HG03565 (cell line): ENCODE results near the gene METTL4.
A peak's percentile ranks its signal among the peaks of the same experiment; 100 is the strongest.

Source experiments
- ATAC-seq: cut with Tn5 transposase; IDR thresholded peaks from one replicate; pipeline ENCODE4 v1.9.1; 2021; ENCODE audit warnings: mild to moderate bottlenecking, moderate library complexity; ENCODE audit not compliant: unreplicated experiment

Gene METTL4, protein sequence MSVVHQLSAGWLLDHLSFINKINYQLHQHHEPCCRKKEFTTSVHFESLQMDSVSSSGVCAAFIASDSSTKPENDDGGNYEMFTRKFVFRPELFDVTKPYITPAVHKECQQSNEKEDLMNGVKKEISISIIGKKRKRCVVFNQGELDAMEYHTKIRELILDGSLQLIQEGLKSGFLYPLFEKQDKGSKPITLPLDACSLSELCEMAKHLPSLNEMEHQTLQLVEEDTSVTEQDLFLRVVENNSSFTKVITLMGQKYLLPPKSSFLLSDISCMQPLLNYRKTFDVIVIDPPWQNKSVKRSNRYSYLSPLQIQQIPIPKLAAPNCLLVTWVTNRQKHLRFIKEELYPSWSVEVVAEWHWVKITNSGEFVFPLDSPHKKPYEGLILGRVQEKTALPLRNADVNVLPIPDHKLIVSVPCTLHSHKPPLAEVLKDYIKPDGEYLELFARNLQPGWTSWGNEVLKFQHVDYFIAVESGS

GRCh38 chr18:2571200-2572170 is at the start of gene METTL4, which contains the start of gene NDC80:
Gene METTL4, minus strand, starts transcription at chr18:2571505. Its CDS starts 4,289 bp downstream, at chr18:2567216.
Gene NDC80, plus strand, starts transcription at chr18:2571557. Its CDS starts 1,429 bp downstream, at chr18:2572986.
- ATAC-seq: peak; percentile 72

- ATAC-seq: no peak
Measured at GRCh38 chr18:2618009-2618408, 46.7 kb upstream of the METTL4 start.

DNA sequence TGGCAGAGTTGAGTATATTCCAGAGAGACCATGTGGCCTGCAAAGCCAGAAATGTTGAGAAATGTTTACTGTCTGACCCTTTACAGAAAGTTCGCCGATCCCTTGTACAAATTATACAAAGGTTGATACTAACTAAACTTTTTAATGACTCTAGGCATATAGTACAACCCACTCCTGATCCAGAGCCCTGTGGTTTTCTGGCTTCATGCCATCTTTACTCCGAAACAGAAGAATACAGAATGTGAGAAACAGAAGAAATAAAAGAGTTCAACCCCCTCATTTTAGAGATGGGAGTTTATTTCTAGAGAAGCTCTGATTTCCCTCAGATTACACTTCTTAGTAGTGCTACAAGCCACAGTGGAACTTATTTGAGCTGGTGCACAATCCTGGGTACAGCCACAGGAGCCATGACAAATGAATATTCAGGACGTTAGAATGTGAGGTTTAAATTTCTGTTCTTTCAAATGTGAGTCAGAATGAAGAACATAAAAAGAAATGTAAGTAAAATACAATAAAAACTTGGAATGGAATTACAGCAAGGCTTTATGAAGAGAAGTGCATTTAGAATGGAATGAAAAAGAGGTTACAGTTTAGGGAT is 46.2 kb upstream of the METTL4 start:
- no peak for ATAC-seq

- ATAC-seq: no peak
Measured at GRCh38 chr18:2612996-2613395, 41.7 kb upstream of the METTL4 start.

DNA sequence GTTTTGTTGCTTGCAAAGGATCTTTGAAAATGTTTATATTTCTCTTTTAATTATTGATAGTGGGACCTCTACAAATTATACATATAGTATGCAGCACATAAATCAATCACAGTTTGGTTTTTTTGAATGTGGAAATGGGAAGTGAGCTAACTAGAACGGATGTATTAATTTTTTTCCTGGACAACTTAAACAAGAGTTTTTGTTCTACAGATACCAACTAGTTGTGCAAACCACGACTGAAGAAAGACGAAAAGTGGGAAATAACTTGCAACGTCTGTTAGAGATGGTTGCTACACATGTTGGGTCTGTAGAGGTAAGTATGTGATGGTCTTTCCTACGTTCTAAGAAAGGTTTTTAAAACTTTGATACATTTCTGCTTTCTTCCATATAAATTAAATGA is 39.2 kb upstream of the METTL4 start:
- ATAC-seq: no peak

DNA sequence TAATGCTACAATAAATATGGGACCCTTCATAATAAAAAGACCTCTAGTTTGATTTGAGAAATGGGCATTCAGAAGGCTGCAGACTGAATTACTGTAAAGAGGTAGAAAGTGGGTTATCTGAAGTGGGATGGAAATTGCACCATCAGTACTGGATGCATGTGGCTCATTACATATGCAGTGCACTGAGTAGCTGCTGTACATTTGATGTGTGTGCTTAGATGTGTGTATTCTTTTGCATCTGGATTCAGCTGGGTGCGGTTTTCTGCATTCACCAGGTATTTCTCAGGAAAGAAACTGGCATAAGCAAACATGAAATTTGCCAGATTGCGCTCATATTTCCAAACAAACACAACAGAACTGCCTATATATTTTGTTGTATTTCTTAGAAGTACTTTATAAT is 38.3 kb upstream of the METTL4 start:
- no peak for ATAC-seq

GRCh38 chr18:2606335-2606734 is 35.0 kb upstream of the METTL4 start:
- ATAC-seq: no peak

- ATAC-seq: no peak
Measured at GRCh38 chr18:2602844-2603243, 31.5 kb upstream of the METTL4 start.

DNA sequence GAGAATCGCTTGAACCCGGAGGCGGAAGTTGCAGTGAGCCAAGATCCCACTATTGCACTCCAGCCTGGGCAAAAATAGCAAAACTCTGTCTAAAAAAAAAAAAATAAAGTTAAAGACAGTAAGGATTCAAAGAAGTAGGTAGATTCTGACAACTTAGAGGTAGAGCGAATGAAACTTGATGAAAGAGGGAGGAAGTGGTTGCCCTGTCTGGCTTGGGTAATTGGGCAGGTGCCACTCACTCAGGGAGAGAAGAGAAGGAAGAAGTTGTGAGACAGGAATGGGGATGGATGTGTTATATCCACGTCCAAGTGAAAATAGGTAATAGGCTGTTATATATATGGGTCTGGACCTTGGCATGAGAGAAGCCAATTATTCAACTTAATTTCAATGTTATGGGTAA is 26.3 kb upstream of the METTL4 start:
- ATAC-seq: no peak

DNA sequence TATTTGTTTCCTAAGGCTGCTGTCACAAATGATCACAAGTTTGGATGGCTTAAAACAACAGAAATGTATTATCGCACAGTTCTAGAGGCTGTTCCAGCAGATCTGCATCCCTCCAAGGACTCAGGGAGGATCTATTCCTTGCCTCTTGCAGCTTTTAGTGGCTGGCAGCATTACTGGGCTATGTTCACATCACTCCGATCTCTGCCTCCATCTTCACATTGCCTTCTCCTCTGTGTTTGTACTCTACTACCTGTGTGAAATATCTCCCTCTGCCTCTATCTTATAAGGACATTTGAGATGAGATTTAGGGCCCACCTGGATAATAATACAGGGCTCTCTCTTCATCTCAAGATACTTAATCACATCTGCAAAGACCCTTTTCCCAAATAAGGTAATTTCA is 19.0 kb upstream of the METTL4 start:
- ATAC-seq: no peak

DNA sequence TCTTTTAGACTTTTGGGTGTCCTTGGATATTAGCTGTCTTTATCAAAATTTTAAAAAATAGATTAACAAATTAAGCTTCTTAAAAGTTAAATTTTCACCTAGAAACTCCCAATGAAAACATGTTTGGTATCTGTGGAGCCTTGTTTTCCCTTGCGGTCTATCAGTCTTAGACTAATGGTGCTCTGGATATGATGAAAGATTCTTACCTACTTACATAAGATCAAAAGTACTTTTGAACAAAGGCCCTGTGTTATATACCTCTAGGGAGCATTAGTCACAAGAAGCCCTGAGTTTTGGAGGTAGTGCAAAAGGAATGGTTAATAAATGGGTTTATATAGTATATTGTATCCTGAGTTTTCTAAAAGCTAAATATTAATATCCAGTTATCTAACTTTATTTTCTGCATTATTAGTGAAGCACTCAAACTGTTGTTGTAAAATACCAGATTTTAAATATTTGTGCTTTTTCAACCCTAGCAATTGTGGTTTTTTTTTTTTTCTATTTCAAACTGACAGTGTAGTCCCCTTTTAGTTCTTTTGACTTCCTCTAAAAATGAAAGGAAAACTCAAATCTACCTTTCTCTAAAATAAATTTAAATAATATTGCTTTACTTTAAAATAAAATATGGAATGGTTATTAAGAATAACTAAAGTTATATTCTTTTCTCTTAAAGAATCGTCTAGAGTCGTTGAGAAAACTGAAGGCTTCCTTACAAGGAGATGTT is 18.2 kb upstream of the METTL4 start:
- ATAC-seq: no peak

GRCh38 chr18:2588666-2589344 is 17.5 kb upstream of the METTL4 start:
- ATAC-seq: no peak

DNA sequence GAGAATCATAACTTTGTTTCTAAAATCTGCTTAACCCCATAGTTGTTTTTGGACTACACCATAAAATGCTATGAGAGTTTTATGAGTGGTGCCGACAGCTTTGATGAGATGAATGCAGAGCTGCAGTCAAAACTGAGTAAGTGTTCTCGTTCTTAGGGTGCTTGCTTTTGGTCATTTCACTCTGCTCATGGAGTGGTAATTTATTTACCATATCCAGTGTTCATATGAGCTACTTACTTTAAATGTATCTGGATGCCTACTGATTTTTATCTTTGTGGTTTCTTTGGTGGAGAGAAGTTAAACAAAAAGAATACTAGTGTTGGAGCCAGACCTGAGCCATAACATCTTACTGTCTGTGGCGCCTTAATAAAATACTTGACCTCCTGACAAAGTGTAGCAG is 16.5 kb upstream of the METTL4 start:
- ATAC-seq: no peak

GRCh38 chr18:2573408-2573807 is 2.1 kb upstream of the METTL4 start:
- no peak for ATAC-seq

DNA sequence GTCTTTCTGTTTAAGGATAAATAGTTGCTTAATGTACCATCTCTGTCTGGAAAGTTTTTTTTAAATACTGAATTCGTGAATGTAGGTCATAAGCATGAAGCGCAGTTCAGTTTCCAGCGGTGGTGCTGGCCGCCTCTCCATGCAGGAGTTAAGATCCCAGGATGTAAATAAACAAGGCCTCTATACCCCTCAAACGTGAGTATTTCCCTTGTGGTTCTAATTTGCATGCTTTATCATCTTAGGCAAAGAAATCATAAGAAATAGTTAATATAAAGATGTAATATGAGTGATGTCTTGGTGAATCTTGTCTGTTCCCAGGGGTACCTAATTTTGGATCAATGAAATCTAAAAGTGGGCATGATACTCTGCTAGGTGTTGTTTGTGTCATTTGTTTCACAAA is 1.6 kb upstream of the METTL4 start:
- ATAC-seq: no peak

GRCh38 chr18:2572171-2572569 is 865 bp upstream of the METTL4 start:
- no peak for ATAC-seq

DNA sequence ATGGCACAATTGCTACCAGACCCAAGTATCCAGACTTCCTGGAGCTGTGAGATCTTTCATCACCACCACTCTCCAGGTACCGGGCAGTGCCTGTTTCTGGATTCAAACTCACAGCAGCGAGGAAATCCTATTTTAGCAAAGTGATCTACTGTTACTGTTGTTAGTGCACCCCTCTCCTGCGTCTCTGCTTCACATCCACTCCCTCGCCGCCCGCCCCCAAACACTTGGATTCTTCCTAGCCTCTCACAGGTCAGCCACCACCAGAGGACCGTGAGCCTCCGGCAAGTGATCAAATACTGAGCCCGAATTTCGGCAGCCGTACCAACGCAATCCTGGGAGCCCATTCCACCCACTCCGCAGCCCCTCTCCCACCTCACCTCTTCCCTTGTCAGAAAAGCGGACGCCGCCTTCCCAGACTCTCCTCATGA is 519 bp downstream of the METTL4 start:
- ATAC-seq: peak; percentile 24

- ATAC-seq: no peak
Measured at GRCh38 chr18:2569338-2570207, 1.7 kb downstream of the METTL4 start.

GRCh38 chr18:2568605-2569004 is 2.7 kb downstream of the METTL4 start:
- ATAC-seq: no peak
